Activated CD4-positive, alpha-beta memory T cell treated with anti-CD3 and anti-CD28 coated beads, Interleukin-2, amount 10 ng/mL, durations not matched to agents 7 days and 5 days (primary cell): ENCODE data around the gene PPP2R2D. TPM values are rescaled to one million over a fixed set of nuclear protein-coding genes. Genes with fewer than 3 reads are reported as not detected.

Experiments
- CTCF ChIA-PET: fragments of 350-600 bp; sonication (Branson Sonifier 250); formaldehyde crosslinking; loops from one replicate; lab custom pipeline; 2021; ENCODE audit warnings: antibody characterized with exemption, inconsistent platforms; lab: Charles Lee
- POLR2A ChIA-PET: fragments of 350-600 bp; sonication (Branson Sonifier 250); formaldehyde crosslinking; loops from one replicate; lab custom pipeline; 2021; ENCODE audit warnings: antibody characterized with exemption; lab: Charles Lee
- DNase-seq: peaks from one replicate; pipeline ENCODE4 v3.0.0-alpha.2; 2020
- H3K27ac Mint-ChIP-seq: one replicate; pipeline ENCODE4 v1.8.0; 2021; ENCODE audit warnings: mild to moderate bottlenecking, mixed read lengths
- H3K27me3 Mint-ChIP-seq: one replicate; pipeline ENCODE4 v1.8.0; 2021; ENCODE audit warnings: mixed read lengths
- H3K36me3 Mint-ChIP-seq: one replicate; pipeline ENCODE4 v1.8.0; 2021; ENCODE audit warnings: low read depth, mixed read lengths
- H3K4me1 Mint-ChIP-seq: one replicate; pipeline ENCODE4 v1.8.0; 2021; ENCODE audit warnings: mixed read lengths
- H3K4me3 Mint-ChIP-seq: one replicate; pipeline ENCODE4 v1.8.0; 2021; ENCODE audit warnings: mild to moderate bottlenecking, mixed read lengths
- H3K9me3 Mint-ChIP-seq: one replicate; pipeline ENCODE4 v1.8.0; 2021; ENCODE audit warnings: mixed read lengths
- total RNA-seq, 2 experiments: library from RNA; stranded (reverse); gene quantifications; one replicate each; pipeline ENCODE4 v1.2.3, GENCODE V29; 2021

PPP2R2D gene
- total RNA-seq: 10 to 100 TPM; 40.3 to 40.8 TPM

DNA sequence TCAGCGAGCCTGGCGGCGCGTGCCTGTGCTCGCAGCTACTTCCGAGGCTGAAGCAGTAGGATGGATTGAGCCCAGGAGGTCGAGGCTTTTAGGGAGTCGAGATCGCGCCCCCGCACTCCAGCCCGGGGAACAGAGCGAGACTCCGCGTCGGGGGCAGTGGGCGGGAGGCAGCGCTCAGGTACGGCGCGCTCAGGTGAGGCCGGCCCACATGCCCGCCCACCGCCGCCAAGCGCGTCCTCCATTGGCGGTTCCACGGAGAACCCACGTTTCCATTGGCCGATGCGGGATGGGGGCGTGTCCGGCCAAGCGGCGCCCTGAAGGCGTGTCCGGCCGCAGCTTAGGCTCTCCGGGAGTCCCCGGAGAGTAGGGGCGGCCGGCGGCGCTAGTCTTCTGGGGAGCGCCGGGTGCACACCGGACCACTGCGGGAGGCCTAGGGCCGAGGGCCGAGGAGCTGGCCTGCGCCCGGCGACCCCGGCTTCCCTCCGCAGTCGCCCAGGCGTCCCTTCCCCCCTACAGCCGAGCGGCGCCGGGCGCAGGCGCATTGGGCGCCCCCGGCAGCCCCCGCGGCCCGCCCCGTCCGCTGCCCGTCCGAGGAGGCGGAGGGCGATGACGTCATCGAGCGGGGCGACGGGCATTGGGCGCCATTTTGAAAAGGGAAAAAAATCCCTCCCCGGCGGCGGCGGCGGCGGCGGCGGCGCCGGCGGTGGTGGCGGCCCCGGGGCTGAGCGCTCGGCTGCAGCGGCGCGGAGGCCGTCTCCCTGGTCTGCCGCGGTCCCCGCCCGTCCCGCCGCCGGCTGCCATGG, at the start of gene PPP2R2D:
TSS of gene PPP2R2D (plus strand) at position 659 of the 803 bp plus-strand sequence. CDS start at position 800, 141 bp downstream.
- Mint-ChIP-seq H3K27ac (peak within 1 kb of the TSS; percentile 89), H3K4me3 (peak within 1 kb of the TSS; percentile 88), H3K27me3 (peaks cover 12% of the 10 kb centered on the region), H3K9me3 (no peaks in the 10 kb centered on the region), H3K4me1 (peaks cover 69% of the 10 kb centered on the region), H3K36me3 (peaks cover 20% of the 10 kb centered on the region)
- peak; percentile 94 for DNase-seq
- ChIA-PET POLR2A (interaction anchor here (0.7 to 1.8 kb wide), 15 partner anchors 9 to 651 kb away, joined by 3 to 11 read pairs (median 3); partner anchors contain the start of gene BNIP3), CTCF (interaction anchor here (1.0 to 2.3 kb wide), 6 partner anchors 12 to 122 kb away, joined by 3 to 11 read pairs (median 5); no protein-coding TSS in a partner anchor)

DNA sequence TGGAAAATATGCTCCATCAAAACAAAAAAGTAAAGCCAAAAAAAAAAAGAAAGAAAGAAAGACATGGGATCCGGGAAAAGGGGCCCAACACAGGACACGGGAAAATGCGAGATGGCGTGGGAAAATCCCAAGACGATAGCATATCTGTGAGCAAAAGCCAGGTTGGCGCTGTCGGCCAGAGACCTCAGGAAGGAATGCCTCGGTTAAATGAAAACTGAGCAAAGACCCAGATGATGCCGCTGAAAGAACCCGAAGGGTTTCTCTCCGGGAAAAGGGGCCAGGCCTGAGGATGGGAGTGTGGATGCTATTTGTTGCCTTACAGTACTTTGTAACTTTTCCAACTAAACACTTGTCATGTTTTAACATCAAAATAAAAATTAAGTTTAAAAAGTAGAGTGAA, 49.5 kb upstream of the PPP2R2D start:
- POLR2A ChIA-PET: no interaction called here
- Mint-ChIP-seq H3K4me1 (no peaks in the 10 kb centered on the region), H3K4me3 (no peak overlapping the region), H3K27ac (no peak overlapping the region), H3K27me3 (no peaks in the 10 kb centered on the region), H3K36me3 (no peaks in the 10 kb centered on the region), H3K9me3 (no peaks in the 10 kb centered on the region)
- no peak for DNase-seq
- CTCF ChIA-PET: no interaction called here

GRCh38 chr10:131852176-131852822, 48.5 kb upstream of the PPP2R2D start:
- no peaks in the 10 kb centered on the region for H3K36me3 Mint-ChIP-seq
- H3K9me3 Mint-ChIP-seq: no peaks in the 10 kb centered on the region
- no peak overlapping the region for H3K4me3 Mint-ChIP-seq
- ChIA-PET POLR2A (no interaction called here), CTCF (no interaction called here)
- no peaks in the 10 kb centered on the region for H3K4me1 Mint-ChIP-seq
- no peak overlapping the region for H3K27ac Mint-ChIP-seq
- no peaks in the 10 kb centered on the region for H3K27me3 Mint-ChIP-seq
- no peak for DNase-seq

DNA sequence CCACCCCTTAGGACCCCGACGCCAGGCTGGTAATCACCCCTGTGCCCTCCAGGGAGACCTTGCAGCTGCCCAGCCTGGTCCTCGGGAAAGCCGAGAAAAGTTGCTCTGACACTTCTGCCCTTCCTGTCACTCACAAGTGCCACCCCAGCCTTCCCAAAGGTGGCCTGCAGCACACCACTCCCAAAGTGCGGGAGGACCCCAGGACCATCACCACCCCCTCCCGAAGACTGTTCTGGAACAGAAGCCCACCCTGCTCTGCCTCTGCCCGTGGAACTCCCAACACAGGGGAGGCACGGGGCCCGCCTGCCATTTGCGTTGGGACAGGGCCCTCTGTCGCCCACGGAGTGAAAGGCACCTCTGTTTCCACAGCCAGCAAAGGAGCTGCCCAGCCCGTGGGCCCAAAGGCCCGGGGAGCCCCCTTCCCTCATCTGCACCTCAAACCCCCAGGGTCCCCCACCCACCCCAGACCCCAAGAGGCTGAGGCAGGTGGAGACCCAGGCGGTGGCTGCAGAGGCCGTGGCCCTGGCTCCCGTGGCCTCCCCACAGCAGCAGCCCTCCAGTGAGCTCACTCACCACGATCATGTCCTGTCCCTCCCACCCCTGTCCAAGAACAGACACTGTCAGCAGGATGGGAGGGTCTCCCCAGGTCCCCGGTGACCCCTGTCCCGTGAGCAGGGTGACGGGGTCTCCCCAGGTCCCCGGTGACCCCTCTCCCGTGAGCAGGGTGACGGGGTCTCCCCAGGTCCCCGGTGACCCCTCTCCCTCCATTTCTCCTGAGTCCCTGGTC, 47.8 kb upstream of the PPP2R2D start:
- H3K36me3 Mint-ChIP-seq: no peaks in the 10 kb centered on the region
- H3K4me3 Mint-ChIP-seq: no peak overlapping the region
- H3K4me1 Mint-ChIP-seq: no peaks in the 10 kb centered on the region
- no peak for DNase-seq
- H3K27me3 Mint-ChIP-seq: no peaks in the 10 kb centered on the region
- no peaks in the 10 kb centered on the region for H3K9me3 Mint-ChIP-seq
- ChIA-PET CTCF (no interaction called here), POLR2A (no interaction called here)
- H3K27ac Mint-ChIP-seq: no peak overlapping the region

DNA sequence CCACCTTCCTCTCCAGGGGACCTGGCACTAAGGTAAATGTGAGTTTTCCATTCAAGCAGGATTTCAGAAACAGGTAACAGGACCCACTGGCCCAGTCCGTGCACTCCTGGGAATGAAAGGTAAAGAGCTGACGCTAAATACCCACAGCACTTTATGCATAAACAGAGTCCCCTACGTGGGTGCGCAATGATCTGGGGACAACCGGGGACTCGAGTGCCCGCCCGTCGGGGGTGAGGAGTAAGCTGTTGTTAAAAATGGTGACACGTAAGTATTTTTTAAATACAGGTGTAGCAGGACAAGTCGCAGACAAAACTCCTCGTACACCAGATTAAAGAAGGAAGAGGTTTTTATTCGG, 47.2 kb upstream of the PPP2R2D start:
- Mint-ChIP-seq H3K9me3 (no peaks in the 10 kb centered on the region), H3K27ac (no peak overlapping the region), H3K27me3 (no peaks in the 10 kb centered on the region), H3K36me3 (no peaks in the 10 kb centered on the region), H3K4me3 (no peak overlapping the region), H3K4me1 (no peaks in the 10 kb centered on the region)
- ChIA-PET CTCF (no interaction called here), POLR2A (no interaction called here)
- no peak for DNase-seq

DNA sequence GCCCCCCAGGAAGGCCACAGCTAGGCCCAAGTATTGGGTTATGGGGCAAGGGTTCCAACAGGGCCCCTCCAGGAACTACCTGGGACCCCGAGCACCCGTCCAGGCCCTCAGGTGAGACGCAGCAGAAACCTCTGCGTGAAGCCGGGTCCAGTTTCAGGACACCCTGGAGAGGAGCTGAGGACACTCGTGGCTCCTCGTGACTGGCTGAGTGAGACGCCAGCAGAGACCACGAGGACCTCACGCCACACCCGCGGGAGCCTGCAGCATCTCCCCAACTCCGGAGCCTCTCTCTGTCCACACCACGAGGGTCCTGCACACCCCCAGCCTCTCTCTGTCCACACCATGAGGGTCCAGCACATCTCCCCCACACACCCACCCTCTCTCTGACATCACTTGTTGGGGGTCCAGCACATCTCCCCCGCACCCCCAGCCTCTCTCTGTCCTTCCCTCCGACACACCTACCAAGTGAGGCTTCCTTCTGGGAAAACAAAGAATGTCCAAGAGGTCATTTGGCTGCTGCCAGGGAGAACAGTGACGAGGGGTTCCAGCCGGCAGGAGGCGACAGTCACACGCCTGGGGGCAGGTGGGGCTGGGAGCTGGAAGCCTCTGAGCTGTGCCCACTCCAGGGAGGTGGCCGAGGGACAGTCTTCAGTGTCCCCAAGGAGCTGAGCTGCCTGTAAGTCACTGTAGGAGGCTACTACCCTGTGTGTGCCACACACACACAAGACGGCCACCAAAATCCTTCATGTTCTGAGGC, 46.1 kb upstream of the PPP2R2D start:
- no peak for DNase-seq
- Mint-ChIP-seq H3K27me3 (no peaks in the 10 kb centered on the region), H3K27ac (no peak overlapping the region), H3K4me3 (no peak overlapping the region), H3K36me3 (no peaks in the 10 kb centered on the region), H3K4me1 (no peaks in the 10 kb centered on the region), H3K9me3 (no peaks in the 10 kb centered on the region)
- POLR2A ChIA-PET: no interaction called here
- CTCF ChIA-PET: no interaction called here

- CTCF ChIA-PET: no interaction called here
Observed at GRCh38 chr10:131855461-131856401, 45.1 kb upstream of the PPP2R2D start.

GRCh38 chr10:131856441-131857094, 44.2 kb upstream of the PPP2R2D start:
- H3K4me3 Mint-ChIP-seq: no peak overlapping the region
- H3K27me3 Mint-ChIP-seq: peaks cover 8% of the 10 kb centered on the region
- no peaks in the 10 kb centered on the region for H3K4me1 Mint-ChIP-seq
- CTCF ChIA-PET: no interaction called here
- no peaks in the 10 kb centered on the region for H3K36me3 Mint-ChIP-seq
- H3K9me3 Mint-ChIP-seq: no peaks in the 10 kb centered on the region
- DNase-seq: no peak
- POLR2A ChIA-PET: no interaction called here
- no peak overlapping the region for H3K27ac Mint-ChIP-seq

More at GRCh38 chr10:131855461-131856401, 45.1 kb upstream of the PPP2R2D start:
- no peaks in the 10 kb centered on the region for H3K9me3 Mint-ChIP-seq
- H3K4me3 Mint-ChIP-seq: no peak overlapping the region
- no peak overlapping the region for H3K27ac Mint-ChIP-seq
- no peaks in the 10 kb centered on the region for H3K36me3 Mint-ChIP-seq
- no peaks in the 10 kb centered on the region for H3K4me1 Mint-ChIP-seq
- no peak for DNase-seq
- H3K27me3 Mint-ChIP-seq: peaks cover 3% of the 10 kb centered on the region
- POLR2A ChIA-PET: no interaction called here

DNA sequence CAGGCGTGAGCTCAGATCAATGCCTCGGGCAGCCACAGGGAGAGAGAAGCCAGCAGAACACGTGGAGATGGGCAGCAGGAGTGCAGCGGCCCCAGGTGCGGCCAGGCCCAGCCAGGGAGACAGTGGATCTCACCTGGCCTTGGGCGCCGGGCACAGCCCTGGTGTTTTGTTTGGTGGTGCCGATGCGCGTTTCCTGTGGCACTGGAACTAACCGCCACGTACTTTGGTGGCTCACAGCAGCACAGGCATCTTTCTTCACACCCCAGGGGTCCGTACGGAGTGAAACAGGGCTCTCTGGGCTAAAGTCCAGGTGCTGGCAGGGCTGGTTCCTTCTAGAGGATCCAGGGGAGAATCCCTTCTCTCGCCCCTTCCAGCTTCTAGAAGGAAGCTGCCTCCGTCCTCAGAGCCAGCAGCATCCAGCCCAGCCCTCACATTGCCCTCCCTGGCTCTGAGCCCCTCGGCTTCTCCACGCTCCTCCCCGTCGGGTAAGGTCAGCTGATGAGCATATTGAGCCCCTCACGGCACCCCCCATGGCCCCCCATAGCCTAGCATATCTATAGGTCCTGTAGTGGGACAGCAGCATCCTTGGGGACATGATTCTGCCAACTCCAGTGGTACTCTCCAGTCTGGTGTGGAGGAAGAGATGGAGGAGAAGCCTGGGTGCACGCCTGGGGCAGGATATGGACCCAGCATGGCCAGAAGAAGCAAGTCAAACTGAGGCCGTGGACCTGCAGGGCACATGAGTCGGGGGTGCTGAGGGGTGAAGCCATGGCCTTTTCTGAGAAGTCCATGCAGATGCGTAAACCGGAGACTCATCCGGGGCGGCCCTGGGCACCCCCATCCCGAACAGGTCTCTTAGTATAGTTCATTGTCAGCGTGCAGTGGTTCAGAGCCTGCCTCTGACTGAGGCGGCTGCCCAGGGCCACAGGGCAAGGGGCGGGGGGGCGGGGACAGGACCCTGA, 43.4 kb upstream of the PPP2R2D start:
- H3K9me3 Mint-ChIP-seq: no peaks in the 10 kb centered on the region

GRCh38 chr10:131858118-131858515, 42.7 kb upstream of the PPP2R2D start:
- H3K27ac Mint-ChIP-seq: no peak overlapping the region
- ChIA-PET POLR2A (no interaction called here), CTCF (no interaction called here)
- H3K36me3 Mint-ChIP-seq: no peaks in the 10 kb centered on the region
- no peak overlapping the region for H3K4me3 Mint-ChIP-seq
- H3K27me3 Mint-ChIP-seq: peaks cover 10% of the 10 kb centered on the region
- no peaks in the 10 kb centered on the region for H3K4me1 Mint-ChIP-seq
- H3K9me3 Mint-ChIP-seq: no peaks in the 10 kb centered on the region
- no peak for DNase-seq

More for the DNA sequence above, 43.4 kb upstream of the PPP2R2D start:
- Mint-ChIP-seq H3K4me1 (no peaks in the 10 kb centered on the region), H3K27ac (no peak overlapping the region), H3K36me3 (no peaks in the 10 kb centered on the region), H3K27me3 (peaks cover 10% of the 10 kb centered on the region), H3K4me3 (no peak overlapping the region)
- no peak for DNase-seq
- ChIA-PET POLR2A (no interaction called here), CTCF (no interaction called here)
